Lower lobe of right lung (tissue), 2 donors: ENCODE results near the gene FBN3. TPM values are rescaled to one million over a fixed set of nuclear protein-coding genes. Genes with fewer than 3 reads are reported as not detected.

Experiments used
- ATAC-seq, 2 donors: fragments of 200-7000 bp; cut with Tn5 transposase; one replicate each; pipeline ENCODE4 v1.9.1; 2020 to 2022; ENCODE audit warnings: mild to moderate bottlenecking in 2 of 2, moderate library complexity in 2 of 2
- DNase-seq: peaks from one replicate; pipeline ENCODE4 v3.0.0-alpha.2; 2020
- H3K27ac ChIP-seq: fragments of 200-600 bp; one replicate; pipeline ENCODE4 v1.8.0; 2022
- H3K27me3 ChIP-seq: fragments of 200-600 bp; one replicate; pipeline ENCODE4 v1.8.0; 2022; ENCODE audit warnings: low read depth
- H3K36me3 ChIP-seq: fragments of 200-600 bp; one replicate; pipeline ENCODE4 v1.8.0; 2022; ENCODE audit warnings: mild to moderate bottlenecking
- H3K4me1 ChIP-seq: fragments of 200-600 bp; one replicate; pipeline ENCODE4 v1.8.0; 2022
- H3K4me3 ChIP-seq: fragments of 200-600 bp; one replicate; pipeline ENCODE4 v1.8.0; 2022; ENCODE audit warnings: mild to moderate bottlenecking
- H3K9me3 ChIP-seq: fragments of 200-600 bp; one replicate; pipeline ENCODE4 v1.8.0; 2022
- intact Hi-C: fragments of 100-400 bp; cut with DNase I; formaldehyde crosslinking; loops from one replicate; pipeline ENCODE4 v1.11.0; 2022
- total RNA-seq: library from RNA; stranded (reverse); fragmentation: NEBNext Ultra II Directional; extraction: Animal tissue kit (Norgen Biotek cat#: 25700); gene quantifications from one replicate; pipeline ENCODE4 v1.2.1, GENCODE V29; 2021
- TF ChIP-seq, protein P1 (sequence below): fragments of 200-600 bp; IDR thresholded peaks from one replicate; pipeline ENCODE4 v1.8.0; 2022; ENCODE audit warnings: antibody characterized with exemption, mild to moderate bottlenecking
- donor health status: DM: no; HTN: yes; CAD: no; lungs with severe emphysema.

FBN3 gene
- total RNA-seq, 1 donor from 2014 or later: 7.0 TPM

DNA sequence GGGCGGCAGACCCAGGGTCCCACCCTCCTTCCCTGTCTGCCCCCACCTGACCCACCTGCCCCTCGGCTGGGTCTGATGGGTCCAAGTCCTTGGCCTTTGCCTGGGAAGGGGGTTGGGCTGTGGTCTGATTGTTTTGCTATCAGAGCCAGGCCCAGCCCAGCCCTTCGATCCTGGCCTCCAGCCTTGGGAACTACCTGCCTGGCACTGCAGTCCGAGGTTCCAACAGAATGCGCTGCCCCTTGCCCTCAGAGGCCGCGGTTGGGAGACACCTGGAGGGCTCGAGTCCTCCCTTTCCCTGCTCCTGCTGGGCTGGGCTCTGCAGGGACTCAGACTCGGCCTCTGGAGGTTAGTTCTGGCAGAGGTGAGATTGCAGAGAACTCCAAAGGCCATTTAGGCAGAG, 95.2 kb downstream of the FBN3 start:
- TF ChIP-seq, protein P1, sequence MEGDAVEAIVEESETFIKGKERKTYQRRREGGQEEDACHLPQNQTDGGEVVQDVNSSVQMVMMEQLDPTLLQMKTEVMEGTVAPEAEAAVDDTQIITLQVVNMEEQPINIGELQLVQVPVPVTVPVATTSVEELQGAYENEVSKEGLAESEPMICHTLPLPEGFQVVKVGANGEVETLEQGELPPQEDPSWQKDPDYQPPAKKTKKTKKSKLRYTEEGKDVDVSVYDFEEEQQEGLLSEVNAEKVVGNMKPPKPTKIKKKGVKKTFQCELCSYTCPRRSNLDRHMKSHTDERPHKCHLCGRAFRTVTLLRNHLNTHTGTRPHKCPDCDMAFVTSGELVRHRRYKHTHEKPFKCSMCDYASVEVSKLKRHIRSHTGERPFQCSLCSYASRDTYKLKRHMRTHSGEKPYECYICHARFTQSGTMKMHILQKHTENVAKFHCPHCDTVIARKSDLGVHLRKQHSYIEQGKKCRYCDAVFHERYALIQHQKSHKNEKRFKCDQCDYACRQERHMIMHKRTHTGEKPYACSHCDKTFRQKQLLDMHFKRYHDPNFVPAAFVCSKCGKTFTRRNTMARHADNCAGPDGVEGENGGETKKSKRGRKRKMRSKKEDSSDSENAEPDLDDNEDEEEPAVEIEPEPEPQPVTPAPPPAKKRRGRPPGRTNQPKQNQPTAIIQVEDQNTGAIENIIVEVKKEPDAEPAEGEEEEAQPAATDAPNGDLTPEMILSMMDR: no peak
- no peak overlapping the region for H3K4me3 ChIP-seq
- H3K27me3 ChIP-seq: peaks cover 4% of the 10 kb centered on the region
- H3K9me3 ChIP-seq: no peaks in the 10 kb centered on the region
- intact Hi-C loops: no loop called here
- ATAC-seq (no peak), DNase-seq (no peak)
- H3K36me3 ChIP-seq: no peaks in the 10 kb centered on the region
- no peak overlapping the region for H3K27ac ChIP-seq
- peaks cover 11% of the 10 kb centered on the region for H3K4me1 ChIP-seq

DNA sequence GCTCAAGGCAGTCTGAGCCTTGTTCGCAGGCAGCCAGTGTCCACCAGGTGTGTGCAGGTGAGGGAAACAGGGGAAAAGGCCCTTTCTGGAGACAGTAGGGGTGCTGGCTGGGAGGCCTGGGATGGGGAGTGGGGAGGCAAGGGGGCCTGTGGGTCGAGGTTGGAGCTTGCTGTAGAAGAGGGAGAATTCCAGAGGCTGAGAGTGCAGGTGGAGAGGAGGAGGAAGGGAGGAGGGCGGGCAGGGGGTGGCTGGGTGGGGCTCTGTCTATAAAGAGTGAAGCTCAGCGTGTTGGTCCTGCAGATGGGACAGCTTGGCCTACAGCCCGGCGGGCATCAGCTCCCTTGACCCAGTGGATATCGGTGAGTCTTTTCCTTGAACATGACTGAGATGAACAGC, 96.9 kb downstream of the FBN3 start, which contains the start of gene CCL25:
Gene CCL25, plus strand, starts transcription at position 297 of the 396 bp plus-strand sequence. CDS start 290 bp downstream, outside the sequence.
- Histone ChIP-seq H3K9me3 (no peaks in the 10 kb centered on the region), H3K27me3 (peaks cover 4% of the 10 kb centered on the region), H3K4me3 (no peak within 1 kb of the TSS), H3K36me3 (no peaks in the 10 kb centered on the region), H3K4me1 (peaks cover 11% of the 10 kb centered on the region), H3K27ac (no peak within 1 kb of the TSS)
- no peak for DNase-seq
- intact Hi-C loops: no loop called here
- no peak for ATAC-seq
- TF ChIP-seq, protein P1: no peak

DNA sequence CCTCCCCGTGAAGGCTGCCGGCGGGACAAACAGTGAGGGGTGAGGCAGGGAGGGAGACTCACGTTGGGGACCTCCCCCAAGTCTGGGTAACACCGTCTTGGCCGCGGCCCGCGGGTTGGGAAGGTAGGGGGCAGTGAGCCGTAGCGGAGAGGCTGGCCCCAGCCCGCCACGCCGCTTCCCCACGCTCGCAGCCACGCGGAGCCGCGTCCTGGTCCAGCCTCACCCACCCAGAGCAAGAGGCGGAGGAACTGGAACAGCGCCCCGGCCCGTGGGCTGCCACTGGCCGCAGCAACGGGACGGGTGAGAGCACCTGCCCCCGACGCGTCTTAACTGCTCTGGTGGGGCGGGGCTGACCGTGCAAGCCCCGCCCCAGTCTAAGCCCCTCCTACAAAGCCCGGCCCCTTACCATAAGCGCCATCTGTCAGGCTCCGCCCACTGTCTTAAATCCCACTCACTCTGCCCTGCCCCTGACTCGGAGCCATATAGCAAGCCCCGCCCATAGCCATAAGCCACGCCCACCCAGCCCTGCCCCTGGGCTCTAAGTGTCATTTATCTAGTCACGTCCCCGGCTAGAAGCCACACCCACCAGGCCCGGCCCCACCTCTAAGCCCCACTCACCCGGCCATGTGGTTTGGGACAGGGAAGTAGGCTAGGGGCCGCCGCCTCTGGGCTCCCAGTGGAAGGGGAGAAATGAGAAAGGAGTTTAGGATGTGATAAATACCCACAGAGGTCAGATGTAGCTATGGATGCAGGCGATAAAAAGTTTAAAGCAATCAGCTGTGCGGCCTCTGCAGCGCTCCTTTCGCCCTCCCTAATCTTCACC, 98.9 kb downstream of the FBN3 start:
- no peak overlapping the region for H3K27ac ChIP-seq
- peak overlapping the region; percentile 46 for H3K4me3 ChIP-seq
- peak; percentile 95 for DNase-seq
- TF ChIP-seq, protein P1: no peak
- no peaks in the 10 kb centered on the region for H3K36me3 ChIP-seq
- intact Hi-C loops: no loop called here
- peaks cover 4% of the 10 kb centered on the region for H3K27me3 ChIP-seq
- H3K4me1 ChIP-seq: peaks cover 11% of the 10 kb centered on the region
- no peaks in the 10 kb centered on the region for H3K9me3 ChIP-seq
- peak; percentile 96 to 97 for ATAC-seq

DNA sequence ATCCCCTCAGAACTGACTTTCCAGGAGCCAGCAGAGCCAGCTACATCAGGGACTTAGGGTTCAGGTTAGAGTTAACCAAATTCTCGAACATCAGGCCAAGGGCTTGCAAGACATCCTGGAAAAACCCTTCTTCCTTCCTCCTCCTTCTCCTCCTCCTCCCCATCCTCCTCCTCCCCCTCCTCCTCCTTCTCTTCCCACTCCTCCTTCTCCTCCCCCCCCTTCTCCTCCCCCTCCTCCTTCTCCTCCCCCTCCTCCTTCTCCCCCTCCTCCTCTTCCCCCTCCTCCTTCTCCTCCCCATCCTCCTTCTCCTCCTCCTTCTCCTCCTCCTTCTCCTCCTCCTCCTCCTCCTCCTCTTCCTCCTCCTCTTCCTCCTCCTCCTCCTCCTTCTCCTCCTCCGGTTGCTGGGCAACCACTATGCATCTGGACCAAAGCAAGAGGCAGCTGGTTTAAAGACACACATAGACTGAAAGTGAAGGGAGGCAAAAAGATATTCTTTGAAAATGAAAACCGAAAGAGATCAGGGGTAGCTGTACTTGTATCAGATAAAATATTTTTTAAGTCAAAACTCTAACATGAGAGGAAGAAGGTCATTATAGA, 102.7 kb downstream of the FBN3 start:
- H3K4me3 ChIP-seq: no peak overlapping the region
- no peak overlapping the region for H3K27ac ChIP-seq
- H3K9me3 ChIP-seq: no peaks in the 10 kb centered on the region
- ATAC-seq (no peak), DNase-seq (no peak)
- H3K36me3 ChIP-seq: no peaks in the 10 kb centered on the region
- intact Hi-C loops: no loop called here
- TF ChIP-seq, protein P1: no peak
- peaks cover 11% of the 10 kb centered on the region for H3K4me1 ChIP-seq
- H3K27me3 ChIP-seq: peaks cover 4% of the 10 kb centered on the region

DNA sequence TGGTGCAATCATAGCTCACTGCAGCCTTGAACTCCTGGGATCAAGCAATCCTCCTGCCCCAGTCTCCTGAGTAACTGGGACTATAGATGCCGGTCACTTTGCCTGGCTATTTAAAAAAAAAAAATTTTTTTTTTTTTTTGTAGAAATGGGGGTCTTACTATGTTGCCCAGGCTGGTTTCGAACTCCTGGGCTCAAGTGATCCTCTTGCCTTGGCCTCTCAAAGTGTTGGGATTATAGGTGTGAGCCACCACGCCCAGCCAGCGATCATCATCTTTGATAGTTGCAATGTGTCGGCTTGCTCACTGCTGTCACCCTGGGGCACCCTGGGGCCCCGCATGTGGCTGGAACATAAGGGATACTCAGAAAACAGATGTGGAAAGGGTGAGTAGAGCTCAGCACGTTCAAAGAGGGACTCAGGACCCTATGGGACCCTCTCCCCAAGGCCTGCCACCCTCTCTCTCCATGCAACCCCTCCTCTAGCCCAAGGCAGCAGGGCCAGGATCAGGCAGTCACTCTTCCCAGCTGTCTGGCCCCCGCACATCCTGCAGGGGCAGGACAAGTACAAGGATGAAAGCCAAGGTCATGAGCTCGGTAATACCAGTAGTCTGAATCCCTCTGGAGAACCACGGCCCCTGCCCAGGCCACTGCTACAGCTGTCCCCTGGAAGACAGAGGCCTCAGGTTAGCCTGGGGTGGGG, 103.4 kb downstream of the FBN3 start:
- DNase-seq (no peak), ATAC-seq (no peak)
- Histone ChIP-seq H3K27ac (no peak overlapping the region), H3K4me1 (peaks cover 11% of the 10 kb centered on the region), H3K36me3 (no peaks in the 10 kb centered on the region), H3K27me3 (peaks cover 4% of the 10 kb centered on the region), H3K4me3 (no peak overlapping the region), H3K9me3 (no peaks in the 10 kb centered on the region)
- intact Hi-C loops: no loop called here
- TF ChIP-seq, protein P1: no peak
